ENCODE results near the gene FOXK2. TPM values are rescaled to one million over a fixed set of nuclear protein-coding genes. Genes with fewer than 3 reads are reported as not detected.

Gene FOXK2
- total RNA-seq, 1 experiment from 2014 or later: 72.0 TPM

- Histone ChIP-seq H3K27me3 (ENCODE audit: insufficient read depth, low read length) (no peaks in the 10 kb centered on the region), H4K20me1 (ENCODE audit: control insufficient read depth, insufficient read depth, insufficient read length) (no peaks in the 10 kb centered on the region), H3K9ac (ENCODE audit: extremely low read depth, insufficient read length, low read length) (no peak overlapping the region), H2BK20ac (ENCODE audit: low read depth, low read length, poor library complexity, severe bottlenecking) (no peak overlapping the region), H3K23ac (ENCODE audit: insufficient read length, low read depth, low read length) (no peak overlapping the region), H4K91ac (ENCODE audit: insufficient read length, low read depth, low read length) (no peak overlapping the region), H2BK12ac (ENCODE audit: insufficient read length, low read depth, low read length) (no peak overlapping the region), H3K4ac (ENCODE audit: low read depth, low read length) (no peak overlapping the region), H3K79me1 (ENCODE audit: insufficient read depth, low read depth, low read length, poor library complexity, severe bottlenecking) (peaks cover 12% of the 10 kb centered on the region), H2BK5ac (ENCODE audit: insufficient read length, low read length) (no peak overlapping the region), H3K27ac (ENCODE audit: insufficient read length, low read depth, low read length) (no peak overlapping the region), H3K18ac (ENCODE audit: insufficient read length, low read depth, low read length) (no peak overlapping the region), H3T11ph (ENCODE audit: low read length) (no peak overlapping the region), H3K9me3 (ENCODE audit: control insufficient read depth, low read depth, low read length) (no peaks in the 10 kb centered on the region), H4K8ac (replicated peaks; ENCODE audit: insufficient read length, low read depth, low read length) (no peak overlapping the region), H2BK15ac (ENCODE audit: low read depth, low read length) (no peak overlapping the region), H2AK5ac (ENCODE audit: insufficient read length, low read length) (no peak overlapping the region), H3K4me1 (ENCODE audit: insufficient read depth, low read length) (no peaks in the 10 kb centered on the region), H3K79me2 (ENCODE audit: insufficient read depth, low read length) (peaks cover 7% of the 10 kb centered on the region; the same call in 1 of the 2 replicates), H3K14ac (ENCODE audit: insufficient read depth, low read length) (no peak overlapping the region), H2AFZ (ENCODE audit: low read length) (no peak overlapping the region), H3K23me2 (ENCODE audit: insufficient read length, low read depth, low read length, poor library complexity, severe bottlenecking) (no peaks in the 10 kb centered on the region), H3K4me2 (ENCODE audit: insufficient read depth, insufficient read length, low read length) (no peak overlapping the region), H2BK120ac (ENCODE audit: low read depth, low read length, poor library complexity, severe bottlenecking) (no peak overlapping the region), H4K5ac (ENCODE audit: insufficient read length, low read depth, low read length) (no peak overlapping the region), H3K56ac (ENCODE audit: insufficient read length, low read depth, low read length) (no peak overlapping the region)
- H3K4me3 Mint-ChIP-seq: no peak overlapping the region
- no peak for DNase-seq
- H3K4me1 Mint-ChIP-seq: peaks cover 3 to 9% of the 10 kb centered on the region in 2 experiments; a peak in 3 of 4 replicates
- TF ChIP-seq CTCF (conservative IDR thresholded peaks at IDR 0.05): no peak
- no peaks in the 10 kb centered on the region for H3K9me3 Mint-ChIP-seq
- peak overlapping the region in 1 of 3 experiments; percentile 81; a peak in 1 of 7 replicates for H3K27ac Mint-ChIP-seq
- H3K27me3 Mint-ChIP-seq (ENCODE audit: low read depth): no peaks in the 10 kb centered on the region
- H3K36me3 Mint-ChIP-seq (ENCODE audit: insufficient read depth in 1 of 3, low read depth in 3 of 3): peaks cover 7 to 51% (median 50%) of the 10 kb centered on the region in 3 experiments; a peak in 6 of 7 replicates
These were observed 113.8 kb downstream of the FOXK2 start for GRCh38 chr17:82633343-82633742.

Data from H9 (cell line).